ENCODE data around the gene TBC1D14.

The TBC1D14 gene

GRCh38 chr4:6932918-6933317, 23.3 kb downstream of the TBC1D14 start:
- no peak for DNase-seq

DNA sequence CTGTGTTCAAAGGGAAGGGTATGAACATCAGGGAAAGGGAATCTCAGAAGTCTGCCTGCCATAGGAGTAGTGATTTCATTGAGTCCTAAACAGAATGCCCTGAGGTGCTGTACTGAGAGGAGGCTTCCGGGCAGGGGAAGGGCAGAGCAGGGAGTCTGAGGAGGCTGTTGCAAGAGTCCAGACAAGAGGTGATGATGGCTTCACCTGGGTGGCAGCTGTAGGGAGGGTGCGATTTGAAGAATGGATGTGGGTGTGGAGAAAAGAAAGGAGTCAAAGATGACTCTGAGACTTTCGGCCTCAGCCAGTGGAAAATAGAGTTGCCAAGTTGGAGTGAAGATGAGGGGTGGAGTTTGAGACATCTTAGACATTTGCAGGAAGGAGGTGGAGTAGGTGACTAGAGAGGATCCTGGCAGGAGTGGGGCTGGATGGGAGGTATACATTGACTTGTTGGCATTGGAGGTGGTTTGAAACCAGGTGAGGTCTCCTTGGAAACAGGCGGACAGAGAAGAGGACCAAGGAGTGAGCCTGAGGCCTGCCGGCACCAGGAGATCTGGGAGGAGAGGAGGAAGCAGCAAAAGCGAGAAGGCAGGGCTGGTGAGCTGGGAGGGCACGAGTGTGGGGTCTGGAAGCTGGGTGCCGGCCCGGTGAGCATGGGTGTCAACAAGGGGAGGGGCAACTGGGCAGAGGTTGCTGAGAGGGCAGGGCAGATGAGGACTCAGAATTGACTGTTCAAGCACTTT, 24.2 kb downstream of the TBC1D14 start:
- no peak for DNase-seq

DNA sequence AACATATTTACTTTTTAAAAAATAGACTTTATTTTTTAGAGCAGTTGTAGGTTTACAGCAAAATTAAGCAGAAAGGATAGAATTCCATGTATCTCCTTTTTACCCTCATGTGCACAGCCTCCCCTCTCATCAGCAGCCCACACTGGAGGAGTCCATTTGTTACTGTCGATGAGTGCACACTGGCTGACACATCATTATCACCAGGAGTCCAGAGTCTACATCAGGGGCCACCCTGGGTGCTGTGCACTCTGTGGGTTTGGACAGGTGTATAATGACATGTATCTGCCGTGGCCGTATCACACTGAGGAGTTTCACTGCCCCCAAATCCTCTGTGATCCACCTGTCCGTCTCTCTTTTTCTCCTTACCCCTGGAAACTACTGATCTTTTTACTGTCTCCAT, 26.3 kb downstream of the TBC1D14 start:
- DNase-seq: no peak

DNA sequence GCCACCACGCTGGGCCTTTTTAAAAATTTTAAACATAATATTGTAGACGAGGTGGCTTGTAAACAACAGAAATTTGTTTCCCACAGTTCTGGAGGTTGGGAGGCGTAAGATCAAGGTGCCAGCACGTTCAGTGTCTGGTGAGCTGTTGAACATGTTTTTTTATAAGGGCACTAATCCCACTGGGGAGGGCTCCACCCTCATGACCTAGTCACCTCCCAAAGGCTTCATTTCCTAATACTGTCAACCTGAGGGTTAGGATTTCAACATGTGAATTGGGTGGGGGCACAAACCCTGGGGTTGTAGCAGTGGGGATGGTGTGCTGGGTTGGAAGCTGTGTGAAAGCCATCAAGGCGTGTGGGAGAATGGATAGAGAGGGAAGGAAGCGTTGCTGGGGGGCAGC, 27.6 kb downstream of the TBC1D14 start:
- no peak for DNase-seq

GRCh38 chr4:6937754-6938153, 28.1 kb downstream of the TBC1D14 start:
- no peak for DNase-seq

DNA sequence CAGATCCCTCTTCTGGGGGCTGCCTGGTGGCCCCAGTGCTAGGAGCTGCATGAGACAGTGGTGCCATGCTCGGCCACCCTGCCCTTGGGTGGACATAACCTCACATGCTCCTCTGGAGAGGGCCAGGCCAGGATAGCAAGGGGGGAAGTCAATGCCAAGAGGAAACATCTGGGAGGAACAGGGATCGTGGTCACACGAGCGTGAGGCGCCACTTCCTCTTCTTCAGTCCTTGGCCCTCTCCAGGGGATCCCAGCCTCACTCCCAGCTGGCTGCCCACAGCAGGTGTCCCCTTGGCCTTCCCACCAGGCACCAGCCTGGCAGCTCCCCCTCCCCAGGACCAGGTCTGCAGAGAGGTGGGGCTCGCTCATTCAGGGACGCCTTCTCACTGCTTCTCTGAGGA, 28.6 kb downstream of the TBC1D14 start:
- no peak for DNase-seq

- no peak for DNase-seq
These were observed 29.1 kb downstream of the TBC1D14 start for GRCh38 chr4:6938647-6939271.

- peak; percentile 37 for DNase-seq
These were observed 30.4 kb downstream of the TBC1D14 start for GRCh38 chr4:6939761-6940743.

DNA sequence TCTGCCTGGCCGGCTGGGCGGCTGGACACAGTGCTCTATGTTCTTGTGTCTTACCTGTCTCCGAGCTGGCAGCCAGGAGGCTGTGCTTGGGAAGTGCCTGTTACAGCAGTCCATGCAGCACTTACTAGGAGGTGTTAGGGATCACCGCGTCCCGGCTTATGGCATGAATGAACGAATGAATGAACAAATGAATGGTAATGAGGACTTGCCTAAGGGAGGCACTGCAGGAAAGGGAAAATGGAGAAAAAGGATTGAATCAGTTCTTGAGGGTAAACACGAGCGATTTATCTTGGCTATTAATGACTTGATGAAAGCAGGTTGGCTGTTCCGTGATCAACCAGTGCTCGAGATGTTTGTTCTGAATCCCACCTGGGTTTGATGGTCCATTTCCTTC, 31.1 kb downstream of the TBC1D14 start:
- no peak for DNase-seq

DNA sequence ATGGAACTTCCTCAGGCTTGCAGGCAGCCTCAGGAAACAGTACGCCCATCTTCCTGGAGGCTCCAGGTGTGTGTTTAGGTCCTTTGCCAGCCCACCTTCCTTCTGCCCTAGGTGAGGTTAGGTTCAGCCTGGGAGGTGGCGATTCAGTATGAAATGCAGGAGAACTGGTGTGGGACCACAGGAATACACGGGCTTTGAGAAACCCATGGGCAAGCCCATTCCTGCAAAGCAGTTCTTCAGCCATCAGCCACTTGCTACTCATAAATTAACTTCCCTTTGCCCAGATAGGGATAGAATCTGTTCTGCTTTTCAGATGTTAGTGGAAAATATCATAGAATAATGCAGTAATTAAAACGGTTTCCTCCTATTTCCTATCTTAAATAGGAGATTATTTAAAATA, 32.2 kb downstream of the TBC1D14 start:
- no peak for DNase-seq

GRCh38 chr4:6942238-6942800, 32.7 kb downstream of the TBC1D14 start:
- DNase-seq: peak; percentile 65

DNA sequence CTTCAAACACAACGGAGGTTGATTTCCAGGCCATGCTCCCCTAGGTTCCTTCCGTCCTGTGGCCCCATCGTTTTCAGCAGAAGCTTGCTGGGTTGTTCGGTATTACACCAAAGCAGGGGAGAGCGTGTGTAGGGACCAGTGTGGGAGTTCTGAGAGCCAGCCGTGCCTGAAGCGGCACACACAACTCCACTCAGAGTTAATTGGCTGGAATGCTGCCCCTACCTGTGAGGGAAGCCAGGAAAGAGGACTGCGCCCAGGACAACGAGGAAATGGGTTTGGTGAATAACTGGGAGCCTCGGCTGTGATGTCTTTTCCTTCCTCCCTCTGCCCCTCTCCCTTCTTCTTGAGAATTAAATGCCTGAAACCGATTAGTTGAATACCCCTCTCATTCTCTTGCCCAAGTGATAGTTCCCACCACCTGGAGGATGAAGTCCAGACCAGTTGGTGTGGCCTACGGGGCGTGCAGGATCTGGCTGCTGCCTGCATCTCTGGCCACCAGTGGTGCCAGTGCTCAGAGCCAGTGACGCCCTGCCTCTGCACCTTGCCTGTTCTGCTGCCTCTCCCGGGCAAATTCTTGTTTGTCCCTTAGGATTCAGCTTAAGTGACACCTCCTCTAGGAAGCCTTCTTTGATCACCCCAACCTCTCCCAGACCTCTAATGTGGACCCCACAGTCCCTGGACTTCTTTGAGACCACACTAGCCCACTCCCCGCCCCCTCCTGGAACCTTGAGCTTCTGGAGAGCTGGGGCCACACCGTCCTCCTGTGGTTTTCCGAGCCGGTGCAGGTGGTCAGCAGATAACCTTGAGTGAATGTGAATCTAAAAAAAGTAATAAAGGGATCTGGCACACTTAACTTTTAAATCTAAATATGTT, 33.6 kb downstream of the TBC1D14 start:
- no peak for DNase-seq

- DNase-seq: no peak
These were observed 34.2 kb downstream of the TBC1D14 start for GRCh38 chr4:6943885-6944225.

- DNase-seq: no peak
These were observed 34.9 kb downstream of the TBC1D14 start for GRCh38 chr4:6944301-6945051.

DNA sequence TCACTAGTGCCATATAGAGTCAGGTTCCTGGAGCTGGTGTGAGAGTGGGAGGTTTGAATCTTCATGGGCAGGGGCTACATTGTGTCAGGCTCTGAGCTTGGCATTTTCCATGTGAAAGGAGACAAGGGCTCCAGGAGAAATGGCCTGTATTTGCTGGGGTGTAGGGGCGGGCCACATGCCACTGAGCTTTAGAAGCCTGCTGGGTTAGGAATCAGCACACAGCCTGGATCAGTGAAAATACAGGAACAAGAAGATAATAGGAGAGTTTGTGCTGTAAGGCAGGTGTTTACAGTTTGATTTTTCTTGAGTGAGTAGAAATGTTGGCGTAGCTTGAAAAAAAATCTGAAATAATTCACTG, 35.4 kb downstream of the TBC1D14 start:
- no peak for DNase-seq

- DNase-seq: no peak
These were observed 36.9 kb downstream of the TBC1D14 start for GRCh38 chr4:6946497-6946896.

DNA sequence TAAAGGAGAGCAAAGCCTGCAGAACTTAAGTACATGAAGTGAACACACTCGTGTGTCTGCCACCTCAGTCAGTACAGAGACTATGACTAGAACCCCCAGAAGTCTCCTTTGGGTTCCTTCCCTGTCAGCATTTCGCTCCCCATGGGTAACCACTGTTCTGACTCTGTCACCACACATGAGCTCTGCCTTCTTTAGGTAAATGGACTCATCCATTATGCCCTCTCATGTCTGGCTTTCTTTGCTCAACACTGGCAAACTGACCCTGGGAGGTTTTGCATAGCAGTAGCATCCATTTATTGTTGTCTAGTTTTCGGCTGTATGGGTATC, 38.5 kb downstream of the TBC1D14 start:
- DNase-seq: no peak

- peak; percentile 77 for DNase-seq
These were observed 42.3 kb downstream of the TBC1D14 start for GRCh38 chr4:6951880-6952381.

GRCh38 chr4:6953751-6954380, 44.2 kb downstream of the TBC1D14 start:
- no peak for DNase-seq

- no peak for DNase-seq
These were observed 45.8 kb downstream of the TBC1D14 start for GRCh38 chr4:6955261-6955911.

GRCh38 chr4:6956087-6956433, 46.4 kb downstream of the TBC1D14 start:
- no peak for DNase-seq
